ENCODE data around the gene CSPG5. TPM values are rescaled to one million over a fixed set of nuclear protein-coding genes. Genes with fewer than 3 reads are reported as not detected.
A peak's percentile ranks its signal among the peaks of the same experiment; 100 is the strongest.

The CSPG5 gene
- total RNA-seq, 1 experiment from 2014 or later: 0.66 TPM

- Histone ChIP-seq H3K27ac (ENCODE audit: low read length) (no peak overlapping the region), H3K36me3 (ENCODE audit: low read depth, low read length) (peaks cover 10% of the 10 kb centered on the region; the same call in 1 of the 2 replicates), H3K4me3 (ENCODE audit: low read length) (no peak overlapping the region), H3K9me2 (replicated peaks; ENCODE audit: low read length) (no peaks in the 10 kb centered on the region), H3K4me1 (ENCODE audit: insufficient read depth, low read length) (peaks cover 11% of the 10 kb centered on the region), H4K20me1 (ENCODE audit: low read length) (no peaks in the 10 kb centered on the region), H3K9me3 (ENCODE audit: low read length) (no peaks in the 10 kb centered on the region), H3K4me2 (ENCODE audit: low read length) (no peak overlapping the region), H3K79me2 (ENCODE audit: low read length) (peaks cover 30% of the 10 kb centered on the region), H3K27me3 (ENCODE audit: low read length) (no peaks in the 10 kb centered on the region), H2AFZ (ENCODE audit: low read length) (no peak overlapping the region), H3F3A (ENCODE audit: low read length, unreplicated experiment) (peaks cover 4% of the 10 kb centered on the region), H3K9ac (ENCODE audit: low read length) (no peak overlapping the region)
- BruUV-seq (replicated peaks): no TSS peak
- ChIA-PET CTCF (no interaction called here), POLR2A (ENCODE audit: unreplicated experiment) (no interaction called here)
- ATAC-seq (no peak), DNase-seq (no peak)
- intact Hi-C loops (cut with micrococcal nuclease): no loop called here
- no peak for TF ChIP-seq EZH2phosphoT487 (IDR thresholded peaks at IDR 0.05; ENCODE audit: borderline replicate concordance, low read length)
- no peak for TF ChIP-seq EZH2 (IDR thresholded peaks at IDR 0.05; ENCODE audit: low read length, unreplicated experiment)
- no peak for TF ChIP-seq CTCF (conservative IDR thresholded peaks at IDR 0.05; ENCODE audit: low read depth, low read length)
These were observed 63.6 kb downstream of the CSPG5 start for GRCh38 chr3:47515100-47515499.

GRCh38 chr3:47513125-47513929 lies 65.3 kb downstream of the CSPG5 start, which contains the start of gene ELP6:
ELP6 (minus strand) TSS chr3:47513712; CDS start chr3:47513590, 122 bp downstream.
- BruUV-seq (replicated peaks): TSS peak; percentile 91
- peaks cover 4% of the 10 kb centered on the region for H3F3A ChIP-seq (ENCODE audit: low read length, unreplicated experiment)
- POLR2A ChIA-PET (ENCODE audit: unreplicated experiment): no interaction called here

More at GRCh38 chr3:47513125-47513929, 65.3 kb downstream of the CSPG5 start, which contains the start of gene ELP6:
- Histone ChIP-seq H2AFZ (ENCODE audit: low read length) (peak within 1 kb of the TSS; percentile 94), H3K9me2 (replicated peaks; ENCODE audit: low read length) (no peaks in the 10 kb centered on the region), H3K9ac (ENCODE audit: low read length) (peak within 1 kb of the TSS; percentile 92), H3K9me3 (ENCODE audit: low read length) (no peaks in the 10 kb centered on the region), H3K79me2 (ENCODE audit: low read length) (peaks cover 30% of the 10 kb centered on the region), H3K27me3 (ENCODE audit: low read length) (no peaks in the 10 kb centered on the region), H3K4me2 (ENCODE audit: low read length) (peak within 1 kb of the TSS; percentile 84), H3K36me3 (ENCODE audit: low read depth, low read length) (peaks cover 11% of the 10 kb centered on the region; the same call in 1 of the 2 replicates), H3K27ac (ENCODE audit: low read length) (peak within 1 kb of the TSS; percentile 88), H3K4me1 (ENCODE audit: insufficient read depth, low read length) (peaks cover 11% of the 10 kb centered on the region), H3K4me3 (ENCODE audit: low read length) (peak within 1 kb of the TSS; percentile 80), H4K20me1 (ENCODE audit: low read length) (no peaks in the 10 kb centered on the region)
- peak; percentile 98 for ATAC-seq
- peak; percentile 96 for DNase-seq
- CTCF ChIA-PET: interaction anchor here (0.7 kb wide), 1 partner anchor 77 kb away, joined by 6 read pairs; no protein-coding TSS in a partner anchor
- intact Hi-C loops (cut with micrococcal nuclease): loop anchor here (1.0 to 5.0 kb wide), 3 partner anchors 92 to 289 kb away; partner anchors contain the start of genes DHX30 and SMARCC1
- TF ChIP-seq EZH2 (IDR thresholded peaks at IDR 0.05; ENCODE audit: low read length, unreplicated experiment) (no peak), EZH2phosphoT487 (IDR thresholded peaks at IDR 0.05; ENCODE audit: borderline replicate concordance, low read length) (no peak), CTCF (conservative IDR thresholded peaks at IDR 0.05; ENCODE audit: low read depth, low read length) (peak; percentile 58)

Measured in PC-3 (cell line).